ENCODE data around the gene RABEP2.
"Not testable (repeated sequence)": the region's sequence is repeated elsewhere in the genome, so short reads cannot be mapped to it uniquely, and the experiment has no call there.

RABEP2 gene

GRCh38 chr16:28924762-28925385 is at the start of gene RABEP2:
TSS of gene RABEP2 (minus strand) at chr16:28925238. CDS start at chr16:28925163, 75 bp downstream.
- DNase-seq (ENCODE audit: low spot score): peak; percentile 88

GRCh38 chr16:28974437-28975157 is 49.6 kb upstream of the RABEP2 start, which contains the start of gene SPNS1:
TSS of gene SPNS1 (plus strand) at chr16:28974778. CDS start at chr16:28975152, 374 bp downstream.
- DNase-seq (ENCODE audit: low spot score): peak; percentile 97

GRCh38 chr16:28974007-28974436 is 49.0 kb upstream of the RABEP2 start:
- peak; percentile 76 for DNase-seq (ENCODE audit: low spot score)

DNA sequence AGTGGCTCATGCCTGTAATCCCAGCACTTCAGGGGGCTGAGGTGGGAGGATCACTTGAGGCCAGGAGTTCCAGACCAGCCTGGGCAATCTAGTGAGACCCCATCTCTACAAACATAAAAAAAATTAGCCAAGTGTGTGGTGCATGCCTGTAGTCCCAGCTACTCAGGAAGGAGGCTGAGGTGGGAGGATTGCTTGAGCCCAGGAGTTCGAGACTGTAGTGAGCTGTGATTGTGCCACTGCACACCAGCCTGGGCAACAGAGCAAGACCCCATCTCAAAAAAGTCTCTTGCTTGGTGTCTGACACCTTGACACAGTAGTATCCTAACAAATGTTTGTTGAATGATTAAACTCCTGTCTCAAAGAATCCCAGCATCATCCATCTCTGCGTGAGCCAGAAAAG is 44.7 kb upstream of the RABEP2 start:
- DNase-seq (ENCODE audit: low spot score): not testable (repeated sequence)

GRCh38 chr16:28967156-28967555 is 42.1 kb upstream of the RABEP2 start:
- DNase-seq (ENCODE audit: low spot score): no peak

GRCh38 chr16:28964496-28964895 is 39.5 kb upstream of the RABEP2 start:
- DNase-seq (ENCODE audit: low spot score): no peak

DNA sequence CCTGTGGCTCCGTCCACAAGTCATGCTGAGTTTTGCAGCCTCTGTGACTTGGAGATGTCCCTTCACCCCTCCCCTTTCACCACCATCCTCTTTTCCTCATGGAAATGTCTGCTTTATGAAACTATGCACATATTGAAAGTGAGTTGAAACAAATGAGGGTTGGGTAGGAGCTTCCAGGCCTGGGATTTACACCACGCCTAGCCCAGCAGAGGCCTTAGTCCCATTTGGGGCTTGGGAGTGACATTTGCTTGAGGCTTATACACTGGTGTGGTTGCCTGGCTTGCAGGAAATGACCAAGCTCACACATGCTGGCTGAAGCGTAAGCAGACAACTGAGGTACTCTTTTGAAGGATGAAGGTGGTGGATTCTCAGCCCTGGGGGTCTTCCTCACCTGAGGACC is 39.0 kb upstream of the RABEP2 start:
- no peak for DNase-seq (ENCODE audit: low spot score)

GRCh38 chr16:28958836-28959235 is 33.8 kb upstream of the RABEP2 start:
- no peak for DNase-seq (ENCODE audit: low spot score)

- no peak for DNase-seq (ENCODE audit: low spot score)
These were observed 33.2 kb upstream of the RABEP2 start for GRCh38 chr16:28958216-28958615.

DNA sequence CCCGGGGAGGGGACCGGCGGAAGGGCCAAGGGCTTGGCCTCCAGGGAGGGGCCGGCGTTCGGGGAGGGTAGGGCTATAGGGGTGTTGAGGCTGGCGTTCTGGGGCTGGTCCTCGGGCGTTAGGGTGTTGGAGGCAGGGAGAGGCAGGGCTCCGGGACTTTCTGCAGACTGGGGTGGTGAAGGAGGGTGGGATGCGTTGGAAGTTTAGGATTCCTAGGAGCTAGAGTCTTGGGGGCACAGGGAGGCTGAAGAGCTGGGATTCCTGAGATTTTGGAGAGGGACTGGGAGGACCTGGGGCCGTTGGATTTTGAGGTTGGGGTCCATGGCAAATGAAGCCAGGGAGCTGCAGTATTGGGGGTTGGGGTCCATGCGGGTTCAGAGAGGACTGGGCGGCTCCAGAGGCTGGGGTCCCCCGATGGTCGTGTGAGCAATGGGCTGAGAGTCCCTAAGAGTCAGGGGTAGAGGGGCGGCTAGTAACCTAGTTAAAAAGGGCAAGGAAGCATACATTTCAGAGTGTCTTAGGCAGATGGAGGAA is 26.4 kb upstream of the RABEP2 start:
- peak; percentile 24 for DNase-seq (ENCODE audit: low spot score)

DNA sequence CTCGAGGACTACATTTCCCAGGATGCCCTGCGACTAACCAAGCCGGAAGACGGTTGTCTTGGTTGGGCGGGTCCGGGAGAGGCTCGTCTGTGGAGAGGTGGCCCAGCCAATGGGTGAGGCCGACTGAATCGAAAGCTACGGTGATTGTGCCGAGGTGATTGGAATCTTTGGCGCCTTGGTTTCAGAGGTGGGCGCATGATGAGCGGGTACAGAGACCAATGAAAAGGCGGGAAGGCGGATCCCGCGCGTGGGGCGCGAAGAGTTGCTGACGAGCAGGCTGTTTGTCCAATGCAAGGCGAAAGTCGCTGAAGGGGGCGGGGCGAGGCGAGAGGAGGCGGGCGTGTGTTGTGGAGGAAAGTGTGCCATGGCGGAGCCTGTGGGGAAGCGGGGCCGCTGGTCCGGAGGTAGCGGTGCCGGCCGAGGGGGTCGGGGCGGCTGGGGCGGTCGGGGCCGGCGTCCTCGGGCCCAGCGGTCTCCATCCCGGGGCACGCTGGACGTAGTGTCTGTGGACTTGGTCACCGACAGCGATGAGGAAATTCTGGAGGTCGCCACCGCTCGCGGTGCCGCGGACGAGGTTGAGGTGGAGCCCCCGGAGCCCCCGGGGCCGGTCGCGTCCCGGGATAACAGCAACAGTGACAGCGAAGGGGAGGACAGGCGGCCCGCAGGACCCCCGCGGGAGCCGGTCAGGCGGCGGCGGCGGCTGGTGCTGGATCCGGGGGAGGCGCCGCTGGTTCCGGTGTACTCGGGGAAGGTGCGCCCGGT is 25.8 kb upstream of the RABEP2 start, which contains the start of gene NFATC2IP:
Gene NFATC2IP (plus strand): TSS at position 290 of the 762 bp plus-strand sequence. CDS start 75 bp downstream, at position 365.
- peak; percentile 100 for DNase-seq (ENCODE audit: low spot score)

DNA sequence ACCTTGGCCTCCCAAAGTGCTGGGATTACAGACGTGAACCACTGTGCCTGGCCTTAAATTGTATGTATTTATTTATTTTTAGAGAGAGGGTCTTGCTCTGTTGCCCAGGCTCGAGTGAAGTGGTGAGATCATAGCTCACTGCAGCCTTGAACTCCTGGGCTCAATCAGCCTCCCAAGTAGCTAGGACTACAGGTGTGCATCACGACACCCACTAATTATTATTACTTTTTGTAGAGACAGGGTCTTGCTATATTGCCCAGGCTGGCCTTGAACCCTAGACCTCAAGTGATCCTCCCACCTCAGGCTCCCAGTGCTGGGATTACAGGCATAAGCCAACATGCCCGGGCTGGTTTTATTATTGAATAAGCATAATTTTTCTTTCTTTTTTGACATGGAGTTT is 21.6 kb upstream of the RABEP2 start:
- no peak for DNase-seq (ENCODE audit: low spot score)

DNA sequence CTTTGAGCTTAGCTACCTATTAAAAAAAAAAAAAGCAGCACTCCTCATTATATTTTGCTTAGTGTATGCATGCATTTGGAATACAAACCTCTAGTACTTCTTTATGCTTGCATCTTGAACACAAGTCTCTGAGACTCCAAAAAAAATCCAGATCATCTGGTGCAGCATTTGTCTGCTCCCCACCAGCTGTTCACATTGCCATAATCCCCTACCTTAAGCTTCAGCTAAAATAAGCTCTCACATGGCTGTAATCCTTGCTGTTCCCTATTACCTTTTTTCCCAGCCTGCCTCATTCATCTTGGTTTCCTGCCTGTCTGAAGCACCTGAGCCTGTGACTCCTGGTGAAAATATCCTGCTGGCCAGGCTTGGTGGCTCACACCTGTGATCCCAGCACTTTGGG is 18.2 kb upstream of the RABEP2 start:
- no peak for DNase-seq (ENCODE audit: low spot score)

- not testable (repeated sequence) for DNase-seq (ENCODE audit: low spot score)
These were observed 14.8 kb upstream of the RABEP2 start for GRCh38 chr16:28939825-28940224.

DNA sequence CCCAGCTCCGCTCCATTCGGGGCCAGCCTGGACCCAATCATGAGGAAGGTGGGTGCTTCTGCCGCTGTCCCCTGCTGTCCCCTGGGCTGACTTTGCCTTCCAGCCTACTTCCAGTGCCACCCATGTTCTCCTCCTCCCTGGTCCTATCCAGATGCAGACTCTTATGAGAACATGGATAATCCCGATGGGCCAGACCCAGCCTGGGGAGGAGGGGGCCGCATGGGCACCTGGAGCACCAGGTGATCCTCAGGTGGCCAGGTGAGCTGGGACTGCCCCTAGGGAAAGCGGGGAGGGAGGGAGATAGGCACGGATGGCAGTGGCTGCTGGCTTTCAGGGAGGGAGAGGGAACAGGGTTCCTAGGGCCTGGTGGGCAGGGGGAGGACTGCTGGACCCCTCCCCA is 13.7 kb upstream of the RABEP2 start:
- no peak for DNase-seq (ENCODE audit: low spot score)

DNA sequence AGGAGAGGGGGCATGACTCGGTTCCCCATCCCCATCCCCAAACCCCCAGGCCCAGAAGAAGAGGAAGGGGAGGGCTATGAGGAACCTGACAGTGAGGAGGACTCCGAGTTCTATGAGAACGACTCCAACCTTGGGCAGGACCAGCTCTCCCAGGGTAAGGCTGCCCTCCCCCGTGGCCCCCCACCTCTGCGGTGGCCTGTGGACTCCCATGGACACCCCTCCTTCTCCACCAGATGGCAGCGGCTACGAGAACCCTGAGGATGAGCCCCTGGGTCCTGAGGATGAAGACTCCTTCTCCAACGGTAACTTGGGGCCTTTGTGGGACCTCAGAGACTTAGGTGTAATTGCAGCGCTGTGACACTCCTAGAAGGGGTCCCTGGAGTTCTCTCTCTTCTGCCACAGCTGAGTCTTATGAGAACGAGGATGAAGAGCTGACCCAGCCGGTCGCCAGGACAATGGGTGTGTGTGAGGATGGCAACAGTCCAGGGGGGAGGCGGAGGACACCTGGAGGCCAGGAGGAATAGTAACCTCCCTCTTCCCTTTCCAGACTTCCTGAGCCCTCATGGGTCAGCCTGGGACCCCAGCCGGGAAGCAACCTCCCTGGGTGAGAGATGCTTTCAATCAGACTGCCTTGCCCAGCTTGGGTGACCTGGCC is 12.3 kb upstream of the RABEP2 start:
- DNase-seq (ENCODE audit: low spot score): no peak

GRCh38 chr16:28936784-28937155 is 11.7 kb upstream of the RABEP2 start:
- no peak for DNase-seq (ENCODE audit: low spot score)

DNA sequence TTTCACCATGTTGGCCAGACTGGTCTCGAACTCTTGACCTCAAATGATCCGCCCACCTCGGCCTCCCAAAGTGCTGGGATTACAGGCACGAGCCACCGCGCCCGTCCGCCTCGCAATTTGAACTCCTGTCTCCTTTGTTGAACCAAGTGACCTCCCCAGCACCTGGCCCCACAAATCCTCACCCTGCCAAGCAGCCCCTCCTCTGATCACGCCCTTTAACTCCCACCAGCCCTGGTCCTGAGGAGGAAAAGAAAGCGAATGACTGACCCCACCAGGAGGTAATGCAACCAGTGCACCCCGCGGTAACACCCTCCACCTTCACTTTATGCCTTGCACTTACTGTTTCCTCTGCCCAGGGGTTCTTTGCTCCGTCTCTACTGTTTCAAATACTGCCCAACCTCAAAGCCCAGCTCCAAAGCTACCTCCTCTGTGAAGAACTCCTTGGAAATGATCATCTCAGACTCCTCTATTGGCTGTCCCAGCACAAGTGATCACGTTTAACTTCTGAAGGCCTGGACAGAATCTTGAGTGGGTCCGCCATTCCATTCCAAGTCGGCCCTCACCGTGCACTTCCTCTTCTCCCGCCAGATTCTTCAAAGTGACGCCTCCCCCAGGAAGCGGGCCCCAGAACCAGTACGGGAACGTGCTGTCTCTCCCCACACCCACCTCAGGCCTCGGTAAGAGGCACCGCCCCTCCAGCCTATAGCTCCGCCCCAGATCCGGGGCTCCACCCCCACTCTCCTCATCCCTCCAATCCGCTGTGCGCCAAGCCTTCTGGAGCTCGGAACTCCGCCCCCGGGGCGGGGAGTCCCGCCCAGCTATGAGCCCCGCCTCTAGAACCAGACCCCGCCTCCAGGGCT is 11.1 kb upstream of the RABEP2 start:
- no peak for DNase-seq (ENCODE audit: low spot score)

- no peak for DNase-seq (ENCODE audit: low spot score)
These were observed 10.3 kb upstream of the RABEP2 start for GRCh38 chr16:28935346-28935745.

GRCh38 chr16:28933171-28933570 is 8.1 kb upstream of the RABEP2 start:
- DNase-seq (ENCODE audit: low spot score): no peak

All from RKO (cell line).